Measurements from ENCODE around the gene TRAF5. TPM values are rescaled to one million over a fixed set of nuclear protein-coding genes. Genes with fewer than 3 reads are reported as not detected.
"Not testable (repeated sequence)": the region's sequence is repeated elsewhere in the genome, so short reads cannot be mapped to it uniquely, and the experiment has no call there.

TRAF5 gene
- total and polyA plus RNA-seq, 4 donors, result 0.68 to 3.3 (median 1.6) TPM

DNA sequence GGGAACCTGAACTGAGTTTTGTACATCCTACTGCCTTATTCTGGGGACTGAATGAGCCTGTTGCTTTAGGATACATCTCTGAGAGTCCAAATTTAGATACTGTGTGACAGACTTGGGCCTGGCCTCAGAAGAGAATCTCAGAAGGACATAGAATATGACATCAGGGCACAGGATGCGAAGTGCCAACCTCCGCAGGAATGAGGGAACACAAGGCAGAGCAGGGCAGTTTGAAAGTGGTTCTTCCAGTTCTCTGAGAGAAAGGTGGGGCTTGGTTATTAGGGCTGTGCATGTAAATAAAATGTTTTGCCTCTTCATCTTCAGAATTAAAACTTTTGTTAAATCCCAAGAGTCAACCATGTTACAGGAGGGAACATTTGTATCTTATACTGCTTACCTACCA, 23.1 kb downstream of the TRAF5 start:
- Histone ChIP-seq H3K27me3 (ENCODE audit: control insufficient read depth in 4 of 4, insufficient read depth in 4 of 4, low read length in 3 of 4) (no peaks in the 10 kb centered on the region), H3K4me1 (ENCODE audit: control insufficient read depth in 4 of 4, insufficient read depth in 4 of 4, low read length in 3 of 4) (no peaks in the 10 kb centered on the region), H3K9me3 (ENCODE audit: control insufficient read depth in 4 of 4, low read length in 3 of 4) (no peaks in the 10 kb centered on the region), H3K4me3 (ENCODE audit: low read depth in 1 of 3, low read length in 3 of 3) (no peak overlapping the region), H3K9ac (ENCODE audit: low read depth in 1 of 2, low read length in 2 of 2) (no peak overlapping the region), H3K27ac (ENCODE audit: low read depth in 1 of 2, low read length in 2 of 2) (no peak overlapping the region), H3K36me3 (ENCODE audit: control insufficient read depth in 4 of 4, insufficient read depth in 3 of 4, low read depth in 1 of 4, low read length in 3 of 4) (no peaks in the 10 kb centered on the region)
- 88% methylated on average over 2 of the region's 2 CpGs for WGBS
- no peak for DNase-seq (ENCODE audit: low spot score)
- no peak for TF ChIP-seq HNF4A (conservative IDR thresholded peaks at IDR 0.05)
- TF ChIP-seq GABPA (IDR thresholded peaks at IDR 0.05 in 1 of 2, conservative IDR thresholded peaks at IDR 0.05 in 1 of 2), result no peak
- TF ChIP-seq, protein P1, sequence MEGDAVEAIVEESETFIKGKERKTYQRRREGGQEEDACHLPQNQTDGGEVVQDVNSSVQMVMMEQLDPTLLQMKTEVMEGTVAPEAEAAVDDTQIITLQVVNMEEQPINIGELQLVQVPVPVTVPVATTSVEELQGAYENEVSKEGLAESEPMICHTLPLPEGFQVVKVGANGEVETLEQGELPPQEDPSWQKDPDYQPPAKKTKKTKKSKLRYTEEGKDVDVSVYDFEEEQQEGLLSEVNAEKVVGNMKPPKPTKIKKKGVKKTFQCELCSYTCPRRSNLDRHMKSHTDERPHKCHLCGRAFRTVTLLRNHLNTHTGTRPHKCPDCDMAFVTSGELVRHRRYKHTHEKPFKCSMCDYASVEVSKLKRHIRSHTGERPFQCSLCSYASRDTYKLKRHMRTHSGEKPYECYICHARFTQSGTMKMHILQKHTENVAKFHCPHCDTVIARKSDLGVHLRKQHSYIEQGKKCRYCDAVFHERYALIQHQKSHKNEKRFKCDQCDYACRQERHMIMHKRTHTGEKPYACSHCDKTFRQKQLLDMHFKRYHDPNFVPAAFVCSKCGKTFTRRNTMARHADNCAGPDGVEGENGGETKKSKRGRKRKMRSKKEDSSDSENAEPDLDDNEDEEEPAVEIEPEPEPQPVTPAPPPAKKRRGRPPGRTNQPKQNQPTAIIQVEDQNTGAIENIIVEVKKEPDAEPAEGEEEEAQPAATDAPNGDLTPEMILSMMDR (IDR thresholded peaks at IDR 0.05; ENCODE audit: low read depth, low read length, missing input control), result no peak
- TF ChIP-seq EGR1 (IDR thresholded peaks at IDR 0.05; ENCODE audit: low read depth in 2 of 2), result no peak
- TF ChIP-seq, protein P2, sequence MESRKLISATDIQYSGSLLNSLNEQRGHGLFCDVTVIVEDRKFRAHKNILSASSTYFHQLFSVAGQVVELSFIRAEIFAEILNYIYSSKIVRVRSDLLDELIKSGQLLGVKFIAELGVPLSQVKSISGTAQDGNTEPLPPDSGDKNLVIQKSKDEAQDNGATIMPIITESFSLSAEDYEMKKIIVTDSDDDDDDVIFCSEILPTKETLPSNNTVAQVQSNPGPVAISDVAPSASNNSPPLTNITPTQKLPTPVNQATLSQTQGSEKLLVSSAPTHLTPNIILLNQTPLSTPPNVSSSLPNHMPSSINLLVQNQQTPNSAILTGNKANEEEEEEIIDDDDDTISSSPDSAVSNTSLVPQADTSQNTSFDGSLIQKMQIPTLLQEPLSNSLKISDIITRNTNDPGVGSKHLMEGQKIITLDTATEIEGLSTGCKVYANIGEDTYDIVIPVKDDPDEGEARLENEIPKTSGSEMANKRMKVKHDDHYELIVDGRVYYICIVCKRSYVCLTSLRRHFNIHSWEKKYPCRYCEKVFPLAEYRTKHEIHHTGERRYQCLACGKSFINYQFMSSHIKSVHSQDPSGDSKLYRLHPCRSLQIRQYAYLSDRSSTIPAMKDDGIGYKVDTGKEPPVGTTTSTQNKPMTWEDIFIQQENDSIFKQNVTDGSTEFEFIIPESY (IDR thresholded peaks at IDR 0.05), result no peak
- TF ChIP-seq NR2F2 (IDR thresholded peaks at IDR 0.05), result no peak
- TF ChIP-seq, protein P3, sequence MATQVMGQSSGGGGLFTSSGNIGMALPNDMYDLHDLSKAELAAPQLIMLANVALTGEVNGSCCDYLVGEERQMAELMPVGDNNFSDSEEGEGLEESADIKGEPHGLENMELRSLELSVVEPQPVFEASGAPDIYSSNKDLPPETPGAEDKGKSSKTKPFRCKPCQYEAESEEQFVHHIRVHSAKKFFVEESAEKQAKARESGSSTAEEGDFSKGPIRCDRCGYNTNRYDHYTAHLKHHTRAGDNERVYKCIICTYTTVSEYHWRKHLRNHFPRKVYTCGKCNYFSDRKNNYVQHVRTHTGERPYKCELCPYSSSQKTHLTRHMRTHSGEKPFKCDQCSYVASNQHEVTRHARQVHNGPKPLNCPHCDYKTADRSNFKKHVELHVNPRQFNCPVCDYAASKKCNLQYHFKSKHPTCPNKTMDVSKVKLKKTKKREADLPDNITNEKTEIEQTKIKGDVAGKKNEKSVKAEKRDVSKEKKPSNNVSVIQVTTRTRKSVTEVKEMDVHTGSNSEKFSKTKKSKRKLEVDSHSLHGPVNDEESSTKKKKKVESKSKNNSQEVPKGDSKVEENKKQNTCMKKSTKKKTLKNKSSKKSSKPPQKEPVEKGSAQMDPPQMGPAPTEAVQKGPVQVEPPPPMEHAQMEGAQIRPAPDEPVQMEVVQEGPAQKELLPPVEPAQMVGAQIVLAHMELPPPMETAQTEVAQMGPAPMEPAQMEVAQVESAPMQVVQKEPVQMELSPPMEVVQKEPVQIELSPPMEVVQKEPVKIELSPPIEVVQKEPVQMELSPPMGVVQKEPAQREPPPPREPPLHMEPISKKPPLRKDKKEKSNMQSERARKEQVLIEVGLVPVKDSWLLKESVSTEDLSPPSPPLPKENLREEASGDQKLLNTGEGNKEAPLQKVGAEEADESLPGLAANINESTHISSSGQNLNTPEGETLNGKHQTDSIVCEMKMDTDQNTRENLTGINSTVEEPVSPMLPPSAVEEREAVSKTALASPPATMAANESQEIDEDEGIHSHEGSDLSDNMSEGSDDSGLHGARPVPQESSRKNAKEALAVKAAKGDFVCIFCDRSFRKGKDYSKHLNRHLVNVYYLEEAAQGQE (IDR thresholded peaks at IDR 0.05), result no peak
- TF ChIP-seq RAD21 (IDR thresholded peaks at IDR 0.05), result no peak
- TF ChIP-seq, protein P4, sequence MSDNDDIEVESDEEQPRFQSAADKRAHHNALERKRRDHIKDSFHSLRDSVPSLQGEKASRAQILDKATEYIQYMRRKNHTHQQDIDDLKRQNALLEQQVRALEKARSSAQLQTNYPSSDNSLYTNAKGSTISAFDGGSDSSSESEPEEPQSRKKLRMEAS (IDR thresholded peaks at IDR 0.05), result no peak
- TF ChIP-seq TAF1 (conservative IDR thresholded peaks at IDR 0.05), result no peak
- no peak for TF ChIP-seq FOXA2 (IDR thresholded peaks at IDR 0.05)
- TF ChIP-seq, protein P5, sequence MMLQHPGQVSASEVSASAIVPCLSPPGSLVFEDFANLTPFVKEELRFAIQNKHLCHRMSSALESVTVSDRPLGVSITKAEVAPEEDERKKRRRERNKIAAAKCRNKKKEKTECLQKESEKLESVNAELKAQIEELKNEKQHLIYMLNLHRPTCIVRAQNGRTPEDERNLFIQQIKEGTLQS (IDR thresholded peaks at IDR 0.05), result no peak
- no peak for TF ChIP-seq HNF4G (IDR thresholded peaks at IDR 0.05)

DNA sequence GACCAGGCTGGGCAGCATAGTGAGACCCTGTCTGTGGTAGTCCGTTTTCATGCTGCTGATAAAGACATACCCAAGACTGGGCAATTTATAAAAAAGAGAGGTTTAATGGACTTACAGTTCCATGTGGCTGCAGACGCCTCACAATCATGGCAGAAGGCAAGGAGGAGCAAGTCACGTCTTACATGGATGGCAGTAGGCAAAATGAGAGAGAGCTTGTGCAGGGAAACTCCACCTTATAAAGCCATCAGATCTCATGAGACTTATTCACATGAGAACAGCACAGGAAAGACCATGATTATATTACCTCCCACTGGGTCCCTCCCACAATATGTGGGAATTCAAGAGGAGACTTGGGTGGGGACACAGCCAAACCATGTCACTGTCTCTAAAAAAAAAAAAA, 25.4 kb downstream of the TRAF5 start:
- not testable (repeated sequence) for DNase-seq (ENCODE audit: low spot score); H3K4me3 ChIP-seq (ENCODE audit: low read depth in 1 of 3, low read length in 3 of 3); H3K9ac ChIP-seq (ENCODE audit: low read depth in 1 of 2, low read length in 2 of 2); H3K9me3 ChIP-seq (ENCODE audit: control insufficient read depth in 4 of 4, low read length in 3 of 4); H3K27me3 ChIP-seq (ENCODE audit: control insufficient read depth in 4 of 4, insufficient read depth in 4 of 4, low read length in 3 of 4); H3K36me3 ChIP-seq (ENCODE audit: control insufficient read depth in 4 of 4, insufficient read depth in 3 of 4, low read depth in 1 of 4, low read length in 3 of 4); H3K27ac ChIP-seq (ENCODE audit: low read depth in 1 of 2, low read length in 2 of 2); H3K4me1 ChIP-seq (ENCODE audit: control insufficient read depth in 4 of 4, insufficient read depth in 4 of 4, low read length in 3 of 4)
- WGBS, result 94% methylated on average over 3 of the region's 3 CpGs
